Ascending aorta (tissue), 2 donors: ENCODE data around the gene MEGF11. TPM values are rescaled to one million over a fixed set of nuclear protein-coding genes. Genes with fewer than 3 reads are reported as not detected.

Source experiments
- DNase-seq, 2 donors: peaks; one replicate each; pipeline ENCODE4 v3.0.0-alpha.2; 2019; ENCODE audit warnings: low spot score in 2 of 2
- H3K27ac ChIP-seq, 2 donors: fragments of 200-600 bp; sonication (generic); one replicate each; pipeline ENCODE4 v1.5.1; 2016 to 2017; ENCODE audit warnings: mild to moderate bottlenecking in 1 of 2
- H3K27me3 ChIP-seq: fragments of 200-600 bp; sonication (generic); one replicate; pipeline ENCODE4 v1.5.1; 2017
- H3K36me3 ChIP-seq, 2 donors: fragments of 200-600 bp; sonication (generic); one replicate each; pipeline ENCODE4 v1.5.1; 2016
- H3K4me1 ChIP-seq, 2 donors: fragments of 200-600 bp; sonication (generic); one replicate each; pipeline ENCODE4 v1.5.1; 2016 to 2017; ENCODE audit warnings: mild to moderate bottlenecking in 1 of 2
- H3K4me3 ChIP-seq, 2 donors: fragments of 200-600 bp; sonication (generic); one replicate each; pipeline ENCODE4 v1.5.1; 2016 to 2017; ENCODE audit warnings: mild to moderate bottlenecking in 1 of 2
- H3K9me3 ChIP-seq, 2 donors: fragments of 200-600 bp; sonication (generic); one replicate each; pipeline ENCODE4 v1.5.1; 2016
- CTCF ChIP-seq, 3 experiments: fragments of 200-600 bp in 2 of 3; fragments of 450-650 bp in 1 of 3; sonication (generic) in 2 of 3; IDR thresholded peaks; one replicate each; pipeline ENCODE4 v1.5.1; 2016 to 2019; ENCODE audit warnings: antibody characterized with exemption in 3 of 3, mild to moderate bottlenecking in 1 of 3, moderate library complexity in 1 of 3
- intact Hi-C: fragments of 100-400 bp; cut with DNase I; formaldehyde crosslinking; loops from one replicate; pipeline ENCODE4 v1.15.1; 2023
- total RNA-seq: library from RNA; depleted of rRNA; stranded (reverse); fragments of >200 nt; gene quantifications from one replicate; pipeline ENCODE4 v1.1.0, GENCODE V29; 2016

The MEGF11 gene
- total RNA-seq, 1 donor from 2014 or later: not detected

DNA sequence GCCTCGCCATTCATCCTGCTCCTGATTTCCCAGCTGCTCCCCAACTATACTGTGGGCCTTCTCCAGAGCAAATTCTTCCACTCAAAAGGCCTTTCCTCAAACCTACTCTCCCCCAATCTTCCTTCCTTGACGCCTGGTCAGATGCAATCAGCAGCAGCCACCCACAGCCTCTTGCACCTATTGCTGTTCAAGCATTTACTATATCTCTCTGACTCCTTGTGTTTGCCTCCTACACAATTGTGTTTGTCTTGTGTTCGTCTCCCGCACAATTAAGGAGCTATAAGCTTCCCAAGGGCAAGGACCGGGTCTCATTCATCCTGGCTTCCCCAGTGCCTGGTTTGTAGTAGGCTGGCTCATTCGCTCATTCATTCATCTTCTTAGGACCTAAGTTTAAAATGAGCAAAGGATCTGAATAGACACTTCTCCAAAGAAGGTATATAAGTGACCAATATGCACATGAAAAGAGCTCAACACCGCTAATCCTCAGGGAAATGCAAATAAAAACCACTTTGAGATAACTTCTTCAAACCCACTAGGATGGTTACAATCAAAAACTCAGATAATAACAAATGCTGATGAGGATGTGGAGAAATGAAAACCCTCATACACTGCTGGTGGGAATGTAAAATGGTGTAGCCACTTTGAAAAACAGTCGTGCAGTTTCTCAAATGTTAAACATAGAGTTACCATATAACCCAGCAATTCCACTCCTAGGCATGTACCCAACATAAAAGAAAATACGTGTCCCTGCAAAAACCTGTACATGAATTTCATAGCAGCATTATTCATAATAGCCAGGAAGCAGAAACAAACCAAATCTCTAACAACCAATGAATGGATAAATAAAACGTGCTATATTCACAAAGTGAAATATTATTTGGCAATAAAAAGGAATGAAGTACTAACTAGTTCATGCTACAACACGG lies 31.0 kb downstream of the MEGF11 start:
- no peaks in the 10 kb centered on the region for H3K36me3 ChIP-seq
- no peak overlapping the region for H3K27ac ChIP-seq
- no peak overlapping the region for H3K4me3 ChIP-seq
- H3K4me1 ChIP-seq: no peaks in the 10 kb centered on the region
- DNase-seq: no peak
- H3K9me3 ChIP-seq: no peaks in the 10 kb centered on the region
- TF ChIP-seq CTCF (IDR thresholded peaks at IDR 0.05): no peak
- intact Hi-C loops: no loop called here
- H3K27me3 ChIP-seq: no peaks in the 10 kb centered on the region

DNA sequence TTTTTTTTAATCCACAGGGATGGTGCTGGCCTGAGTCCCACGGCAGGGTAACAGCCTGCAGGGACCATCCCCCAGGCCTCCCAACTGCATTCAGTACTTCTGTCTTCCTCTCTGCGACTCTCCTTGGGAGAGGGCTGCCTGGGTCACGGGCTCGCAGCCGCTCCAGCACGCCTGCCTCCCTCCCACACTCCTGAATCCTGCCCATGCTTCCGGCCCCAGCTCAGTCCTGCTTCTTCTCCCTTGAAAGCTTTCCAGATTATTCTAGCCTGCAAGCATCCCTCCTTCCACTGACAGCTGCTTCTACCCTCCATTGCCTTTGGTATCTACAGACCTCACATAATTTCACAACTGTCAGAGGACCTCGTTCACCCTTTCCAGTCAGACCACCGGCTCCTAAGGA lies 32.4 kb downstream of the MEGF11 start:
- TF ChIP-seq CTCF (IDR thresholded peaks at IDR 0.05): no peak
- intact Hi-C loops: no loop called here
- Histone ChIP-seq H3K27me3 (no peaks in the 10 kb centered on the region), H3K4me1 (no peaks in the 10 kb centered on the region), H3K4me3 (no peak overlapping the region), H3K27ac (no peak overlapping the region), H3K9me3 (no peaks in the 10 kb centered on the region), H3K36me3 (no peaks in the 10 kb centered on the region)
- DNase-seq: no peak

DNA sequence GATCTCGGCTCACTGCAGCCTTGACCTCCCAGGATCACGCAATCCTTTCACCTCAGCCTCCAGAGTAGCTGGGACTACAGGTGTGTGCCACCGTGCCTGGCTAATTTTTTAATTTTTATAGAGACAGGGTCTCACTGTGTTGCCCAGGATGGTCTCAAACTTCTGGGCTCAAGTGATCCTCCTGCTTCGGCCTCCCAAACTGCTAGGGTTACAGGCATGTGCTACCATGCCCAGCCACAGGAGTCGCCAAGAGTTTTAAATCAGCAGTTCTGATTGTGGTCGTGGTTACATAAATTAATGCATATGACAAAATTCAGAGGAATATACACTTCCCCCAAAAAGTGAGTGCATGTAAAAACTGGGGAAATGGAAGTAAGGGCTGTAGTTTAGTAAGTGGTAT lies 32.9 kb downstream of the MEGF11 start:
- Histone ChIP-seq H3K4me1 (no peaks in the 10 kb centered on the region), H3K4me3 (no peak overlapping the region), H3K9me3 (no peaks in the 10 kb centered on the region), H3K27me3 (no peaks in the 10 kb centered on the region), H3K27ac (no peak overlapping the region), H3K36me3 (no peaks in the 10 kb centered on the region)
- intact Hi-C loops: no loop called here
- DNase-seq: no peak
- TF ChIP-seq CTCF (IDR thresholded peaks at IDR 0.05): no peak

- no peak overlapping the region for H3K4me3 ChIP-seq
- no peak overlapping the region for H3K27ac ChIP-seq
- TF ChIP-seq CTCF (IDR thresholded peaks at IDR 0.05): no peak
- no peaks in the 10 kb centered on the region for H3K36me3 ChIP-seq
- intact Hi-C loops: no loop called here
- no peak for DNase-seq
- no peaks in the 10 kb centered on the region for H3K9me3 ChIP-seq
- no peaks in the 10 kb centered on the region for H3K27me3 ChIP-seq
- H3K4me1 ChIP-seq: no peaks in the 10 kb centered on the region
Observed at GRCh38 chr15:66219339-66219738, 34.2 kb downstream of the MEGF11 start.

GRCh38 chr15:66216806-66217205 lies 36.7 kb downstream of the MEGF11 start:
- Histone ChIP-seq H3K27ac (no peak overlapping the region), H3K4me3 (no peak overlapping the region), H3K36me3 (no peaks in the 10 kb centered on the region), H3K27me3 (no peaks in the 10 kb centered on the region), H3K4me1 (no peaks in the 10 kb centered on the region), H3K9me3 (no peaks in the 10 kb centered on the region)
- intact Hi-C loops: no loop called here
- no peak for DNase-seq
- no peak for TF ChIP-seq CTCF (IDR thresholded peaks at IDR 0.05)
